NCI-H748 (cell line): ENCODE results near the gene MARCOL.
"Not testable (repeated sequence)": the region's sequence is repeated elsewhere in the genome, so short reads cannot be mapped to it uniquely, and the experiment has no call there.

Experiments used
- DNase-seq: peaks from one replicate; lab custom pipeline; 2025; ENCODE audit not compliant: unreplicated experiment; lab: John Stamatoyannopoulos, UW

Gene MARCOL

DNA sequence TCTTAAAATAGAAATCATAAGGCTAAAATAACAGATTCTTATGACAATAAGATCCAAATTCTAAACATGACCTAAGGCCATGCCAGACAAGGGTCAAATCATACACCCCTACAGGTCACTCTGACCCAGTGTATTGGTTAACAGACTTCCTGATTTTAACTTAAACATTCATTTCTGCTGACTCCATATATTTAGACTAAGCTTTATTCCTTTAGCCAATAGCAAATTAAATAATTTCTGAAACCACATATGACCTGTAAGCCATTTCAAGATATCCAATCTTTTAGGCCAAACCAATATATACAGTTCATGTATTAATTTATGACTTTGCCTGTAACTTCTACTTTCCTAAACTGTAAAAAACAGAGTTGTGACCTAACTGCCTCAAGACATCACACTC is 22.9 kb downstream of the MARCOL start:
- no peak for DNase-seq

DNA sequence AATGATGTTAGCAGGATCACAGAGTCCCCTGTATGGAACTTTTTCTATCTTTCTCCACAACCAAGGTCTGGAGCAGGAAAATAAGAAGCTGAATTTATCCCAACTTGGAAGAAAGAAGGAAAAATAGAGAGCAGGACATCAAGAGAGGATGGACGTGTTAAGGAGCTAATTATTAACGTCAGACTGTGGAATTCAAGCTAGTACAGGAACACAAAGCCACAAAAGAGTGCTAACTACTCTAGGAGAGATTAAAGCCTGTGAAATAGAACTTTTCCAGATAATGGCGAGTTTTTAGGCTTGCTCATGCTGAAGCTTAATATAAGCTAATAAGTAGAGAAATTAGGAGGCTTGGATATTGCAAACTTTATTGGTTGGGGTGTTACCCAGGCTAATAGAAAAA is 29.6 kb downstream of the MARCOL start:
- no peak for DNase-seq

DNA sequence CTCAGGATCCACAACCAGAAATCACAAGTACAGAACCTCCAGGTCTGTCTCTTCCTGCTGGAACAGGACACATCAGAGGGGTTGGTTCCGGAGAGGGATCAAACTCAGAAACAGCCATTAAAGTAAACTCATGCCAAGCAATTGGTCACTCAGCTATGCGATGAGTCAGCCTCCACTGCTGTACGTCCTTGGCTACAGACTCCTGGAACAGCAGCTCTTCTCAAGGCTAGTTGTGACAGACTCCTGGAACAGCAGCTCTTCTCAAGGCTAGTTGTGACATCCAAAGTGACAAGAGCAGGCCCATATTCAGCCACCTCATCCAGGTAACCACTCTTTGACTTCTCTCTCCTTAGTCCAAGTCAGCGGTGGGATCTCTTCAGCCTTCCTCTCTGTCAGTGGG is 30.2 kb downstream of the MARCOL start, which contains the start of gene SPINK13:
TSS of gene SPINK13 (plus strand) at position 229 of the 400 bp plus-strand sequence. CDS start 1,279 bp downstream, outside the sequence.
- no peak for DNase-seq

DNA sequence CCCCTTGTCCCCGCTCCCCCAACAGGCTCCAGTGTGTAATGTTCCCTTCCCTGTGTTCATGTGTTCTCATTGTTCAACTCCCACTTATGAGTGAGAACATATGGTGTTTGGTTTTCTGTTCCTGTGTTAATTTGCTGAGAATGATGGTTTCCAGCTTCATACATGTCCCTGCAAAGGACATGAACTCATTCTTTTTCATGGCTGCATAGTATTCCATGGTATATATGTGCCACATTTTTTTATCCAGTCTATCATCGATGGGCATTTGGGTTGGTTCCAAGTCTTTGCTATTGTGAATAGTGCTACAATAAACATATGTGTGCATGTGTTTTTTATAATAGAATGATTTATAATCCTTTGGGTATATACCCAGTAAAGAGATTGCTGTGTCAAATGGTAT is 36.8 kb downstream of the MARCOL start:
- DNase-seq = not testable (repeated sequence)

DNA sequence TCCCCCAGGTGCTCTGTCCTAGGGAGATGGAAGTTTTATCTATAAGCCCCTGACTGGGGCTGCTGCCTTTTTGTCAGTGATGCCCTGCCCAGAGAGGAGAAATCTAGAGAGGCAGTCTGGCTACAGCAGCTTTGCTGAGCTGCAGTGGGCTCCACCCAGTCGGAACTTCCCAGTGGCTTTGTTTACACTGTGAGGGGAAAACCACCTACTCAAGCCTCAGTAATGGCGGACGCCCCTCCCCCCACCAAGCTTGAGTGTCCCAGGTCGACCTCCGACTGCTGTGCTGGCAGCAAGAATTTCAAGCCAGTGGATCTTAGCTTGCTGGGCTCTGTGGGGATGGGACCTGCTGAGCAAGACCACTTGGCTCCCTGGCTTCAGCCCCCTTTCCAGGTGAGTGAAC is 42.6 kb downstream of the MARCOL start:
- peak; percentile 66 for DNase-seq

DNA sequence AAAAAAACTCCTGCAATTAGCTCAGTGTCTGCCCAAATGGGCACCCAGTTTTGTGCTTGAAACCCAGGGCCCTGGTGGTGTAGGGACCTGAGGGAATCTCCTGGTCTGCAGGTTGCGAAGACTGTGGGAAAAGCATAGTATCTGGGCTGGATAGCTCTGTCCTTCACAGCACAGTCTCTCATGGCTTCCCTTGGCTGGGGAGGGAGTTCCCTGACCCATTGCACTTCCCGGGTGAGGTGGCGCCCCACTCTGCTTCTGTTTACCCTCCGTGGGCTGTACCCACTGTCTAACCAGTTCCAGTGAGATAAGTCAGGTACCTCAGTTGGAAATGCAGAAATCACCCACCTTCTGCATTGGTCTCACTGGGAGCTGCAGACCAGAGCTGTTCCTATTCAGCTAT is 43.0 kb downstream of the MARCOL start:
- DNase-seq = not testable (repeated sequence)

DNA sequence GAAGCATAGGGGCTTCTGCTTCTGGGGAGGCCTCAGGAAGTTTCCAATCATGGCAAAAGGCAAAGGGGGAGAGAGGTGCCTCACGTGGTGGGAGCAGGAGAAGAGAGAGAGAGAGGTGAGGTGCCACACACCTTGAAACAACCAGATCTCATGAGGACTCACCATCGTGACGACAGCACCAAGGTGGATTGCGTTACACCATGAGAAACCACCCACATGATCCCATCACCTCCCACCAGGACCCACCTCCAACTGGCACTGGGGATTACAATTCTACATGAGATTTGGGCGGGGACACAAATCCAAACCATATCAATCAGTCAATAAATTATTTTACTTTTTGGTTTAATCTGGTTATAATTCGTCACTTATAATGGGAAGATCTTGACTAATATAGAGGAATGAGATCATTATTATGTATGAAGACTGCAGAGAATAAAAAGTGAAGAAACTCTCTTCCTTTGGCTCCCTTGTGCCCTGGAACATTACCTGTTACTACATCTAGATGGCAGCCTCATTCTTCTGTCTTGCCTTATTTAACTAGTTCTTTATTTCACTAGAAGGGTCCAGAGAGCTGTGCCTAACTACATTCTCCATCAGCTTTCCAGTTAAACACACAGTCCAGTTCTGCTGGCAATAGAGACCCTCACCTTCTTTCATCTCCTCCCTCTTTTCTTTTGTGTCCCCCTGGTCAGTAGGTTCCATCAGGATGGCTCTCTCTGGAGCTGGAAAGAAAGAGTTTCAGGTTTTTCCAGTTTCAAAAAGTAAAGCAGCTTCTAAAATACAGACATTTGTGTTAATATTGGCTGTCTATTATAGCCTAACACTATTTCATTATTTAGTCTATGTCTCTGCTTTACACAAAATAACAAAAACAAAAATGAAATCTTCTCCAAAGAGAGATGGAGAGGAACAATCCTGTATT is 52.2 kb downstream of the MARCOL start:
- peak; percentile 57 for DNase-seq
